ENCODE measurements around the gene MPPED1.

MPPED1 gene

DNA sequence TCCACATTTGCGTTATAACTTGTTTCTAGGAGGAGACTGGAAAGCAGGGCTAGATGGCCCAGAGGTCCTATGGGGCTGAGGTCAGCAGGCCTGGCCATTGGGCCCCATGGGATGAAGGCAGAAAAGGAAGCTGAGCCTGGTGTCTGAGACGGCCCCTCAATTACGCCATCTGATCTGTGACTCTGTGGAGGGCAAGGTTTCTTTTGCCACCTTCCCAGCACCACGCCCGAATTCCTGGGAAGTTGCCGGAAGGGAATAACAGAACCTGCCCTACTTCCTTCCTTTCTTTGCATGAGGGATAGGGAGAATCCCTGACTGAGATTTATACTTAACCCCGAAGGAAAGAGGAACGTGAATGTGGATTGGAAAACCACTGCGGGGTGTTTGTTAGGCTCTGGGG, 118.1 kb downstream of the MPPED1 start:
- DNase-seq, result no peak

DNA sequence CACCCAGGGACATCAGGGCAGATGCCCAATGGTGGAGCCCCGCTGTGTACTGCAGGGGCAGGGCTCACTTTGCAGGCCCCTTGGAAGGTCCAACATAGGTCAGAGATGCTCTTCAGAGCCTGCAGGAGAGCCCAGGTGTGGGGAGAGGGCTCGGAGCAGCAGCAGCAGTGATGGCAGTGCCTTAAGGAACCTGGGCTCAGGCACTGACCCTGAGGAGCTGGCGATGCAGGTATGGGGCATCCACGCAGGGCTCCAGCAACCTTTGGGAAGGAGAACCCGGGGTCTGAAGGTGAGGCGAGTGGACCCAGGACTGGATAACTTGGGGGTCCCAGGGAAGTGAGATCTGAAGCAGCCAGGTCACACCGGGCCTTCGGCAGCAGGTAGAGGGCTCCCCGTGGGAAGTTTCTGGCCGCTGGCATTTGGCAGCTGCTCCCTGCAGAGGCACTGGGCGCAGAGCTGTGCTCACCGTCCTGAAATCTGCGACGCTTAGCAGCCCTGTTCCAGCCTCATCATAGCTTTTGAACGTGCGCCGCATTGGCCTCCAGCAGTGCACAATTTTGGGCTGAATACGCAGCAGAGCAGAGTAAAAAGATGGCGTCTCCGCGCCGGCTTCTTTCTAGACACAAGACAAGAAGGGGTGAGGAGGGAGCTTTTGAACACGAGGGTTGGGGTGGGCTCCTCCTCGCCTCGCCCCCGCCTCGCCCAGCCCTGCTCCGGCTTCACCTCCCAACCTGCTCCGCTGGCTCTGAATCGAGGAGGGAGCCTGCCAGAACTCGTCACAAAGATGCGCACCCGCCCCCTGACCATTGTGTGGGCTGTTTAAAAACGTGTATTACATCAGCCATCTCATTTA, 118.8 kb downstream of the MPPED1 start:
- no peak for DNase-seq

- no peak for DNase-seq
These were observed 119.8 kb downstream of the MPPED1 start for GRCh38 chr22:43531651-43532050.

GRCh38 chr22:43532301-43533155, 120.7 kb downstream of the MPPED1 start:
- no peak for DNase-seq

DNA sequence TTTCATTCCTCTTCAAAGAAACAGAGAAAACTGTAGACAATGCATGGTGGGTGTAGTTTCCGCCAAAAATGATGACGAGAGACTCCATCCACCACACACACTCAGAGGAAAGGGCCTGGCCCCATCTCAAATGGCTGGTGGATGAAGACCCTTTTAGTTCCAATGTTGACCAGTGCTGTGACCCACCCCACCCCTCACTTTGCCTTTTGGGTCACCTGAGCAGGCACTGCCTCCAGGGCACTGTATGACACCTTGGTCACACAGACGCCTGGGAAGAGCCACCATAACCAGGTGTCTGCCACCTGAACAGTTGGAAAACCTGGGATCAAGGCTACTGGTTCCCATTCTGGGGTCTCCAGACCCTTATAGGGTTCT, 121.3 kb downstream of the MPPED1 start:
- DNase-seq, result no peak

DNA sequence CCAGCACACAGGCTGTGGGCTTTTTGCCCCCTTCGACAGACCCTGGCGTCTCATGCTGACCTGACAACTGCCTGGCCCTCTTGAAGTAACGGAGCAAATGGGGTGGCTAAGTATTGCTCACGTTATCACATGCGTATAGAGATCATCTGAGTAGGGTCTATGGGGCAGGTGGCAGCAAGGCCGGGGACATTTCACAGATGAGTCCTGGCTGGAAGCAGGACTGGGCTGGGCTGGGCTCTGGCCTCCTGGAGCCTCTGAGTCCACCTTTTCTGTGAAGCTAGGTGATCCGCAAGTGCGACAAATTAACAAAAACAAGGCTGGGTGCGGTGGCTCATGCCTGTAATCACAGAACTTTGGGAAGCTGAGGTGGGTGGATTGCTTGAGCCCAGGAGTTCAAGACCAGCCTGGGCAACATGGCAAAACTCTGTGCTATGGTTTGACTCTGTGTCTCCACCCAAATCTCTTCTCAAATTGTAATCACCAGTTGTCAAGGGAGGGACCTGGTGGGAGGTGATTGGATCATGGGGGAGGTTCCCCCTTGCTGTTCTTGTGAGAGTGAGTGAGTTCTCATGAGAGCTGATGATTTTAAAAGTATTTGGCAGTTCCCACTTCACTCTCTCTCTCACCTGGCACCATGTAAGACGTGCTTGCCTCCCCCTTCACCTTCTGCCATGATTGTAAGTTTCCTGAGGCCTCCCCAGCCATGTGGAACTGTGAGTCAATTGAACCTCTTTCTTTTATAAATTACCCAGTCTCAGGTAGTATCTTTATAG, 122.0 kb downstream of the MPPED1 start:
- no peak for DNase-seq

GRCh38 chr22:43534916-43535315, 123.1 kb downstream of the MPPED1 start:
- DNase-seq, result no peak

DNA sequence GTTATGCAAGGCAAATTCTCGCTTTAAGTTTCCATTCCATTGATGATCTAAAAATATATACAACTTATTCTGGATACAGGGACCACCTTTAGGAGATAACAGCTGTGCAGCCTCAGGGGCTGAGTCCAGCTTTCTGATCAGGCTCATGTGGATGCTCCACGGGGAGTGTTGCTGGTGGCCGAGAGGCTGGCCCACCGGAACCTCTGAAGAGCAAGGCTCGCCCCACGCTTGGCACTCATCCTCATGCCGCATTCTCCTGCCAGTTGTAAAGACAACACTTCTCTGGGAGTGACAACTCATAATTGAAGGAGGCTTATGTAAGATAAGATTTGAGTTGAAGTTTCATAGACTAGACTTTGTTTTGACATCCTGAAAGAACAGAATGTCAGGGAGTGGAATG, 123.5 kb downstream of the MPPED1 start:
- no peak for DNase-seq

DNA sequence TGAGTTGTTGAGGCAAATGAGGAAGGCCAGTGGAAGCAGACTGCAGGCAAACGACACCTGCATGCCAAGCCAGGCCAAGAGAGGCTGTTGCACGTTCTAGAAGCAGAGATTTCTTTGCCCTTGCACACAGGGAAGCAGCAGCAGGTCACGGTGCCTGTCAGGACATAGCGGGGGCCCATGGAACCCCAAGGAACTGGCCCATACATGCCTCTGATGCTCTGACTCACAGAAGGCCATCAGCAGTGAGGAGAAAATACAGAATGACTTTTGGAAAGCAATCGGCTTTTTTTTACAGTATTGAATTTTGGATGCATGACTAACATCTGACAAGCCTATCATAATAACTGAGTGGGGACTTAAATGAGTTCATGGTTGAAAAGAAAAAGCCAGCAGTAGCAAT, 123.9 kb downstream of the MPPED1 start:
- DNase-seq, result no peak

DNA sequence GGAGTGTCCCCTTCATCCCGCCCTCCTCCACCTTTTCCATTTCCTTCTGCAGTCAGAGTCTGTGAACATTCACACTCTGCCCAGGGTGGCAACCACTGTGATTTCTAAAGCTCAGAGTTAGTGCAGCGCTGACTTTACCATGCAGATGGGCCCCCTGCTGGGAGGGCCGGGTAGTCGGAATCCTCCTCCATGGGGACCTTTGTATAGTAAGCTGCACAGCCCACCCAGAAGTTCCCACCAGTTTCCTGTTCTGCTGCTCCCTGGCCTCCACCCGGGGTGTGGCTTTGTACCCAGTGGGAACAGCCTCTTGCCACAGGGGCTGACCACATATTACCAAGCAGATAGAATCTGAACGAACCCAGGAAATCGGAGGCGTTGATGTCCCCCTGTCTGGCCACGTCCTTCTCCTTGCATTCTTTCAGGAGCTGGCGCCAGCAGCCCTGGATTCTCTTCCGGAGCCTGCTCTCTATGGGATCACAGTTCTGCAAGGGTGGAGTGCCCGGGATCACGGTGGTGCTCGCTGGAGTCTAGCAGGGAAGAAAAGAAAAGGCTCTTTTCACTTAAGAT, 125.3 kb downstream of the MPPED1 start:
- DNase-seq, result no peak

- no peak for DNase-seq
These were observed 128.0 kb downstream of the MPPED1 start for GRCh38 chr22:43539572-43540528.

GRCh38 chr22:43540529-43540923, 128.7 kb downstream of the MPPED1 start:
- DNase-seq, result peak; percentile 31

DNA sequence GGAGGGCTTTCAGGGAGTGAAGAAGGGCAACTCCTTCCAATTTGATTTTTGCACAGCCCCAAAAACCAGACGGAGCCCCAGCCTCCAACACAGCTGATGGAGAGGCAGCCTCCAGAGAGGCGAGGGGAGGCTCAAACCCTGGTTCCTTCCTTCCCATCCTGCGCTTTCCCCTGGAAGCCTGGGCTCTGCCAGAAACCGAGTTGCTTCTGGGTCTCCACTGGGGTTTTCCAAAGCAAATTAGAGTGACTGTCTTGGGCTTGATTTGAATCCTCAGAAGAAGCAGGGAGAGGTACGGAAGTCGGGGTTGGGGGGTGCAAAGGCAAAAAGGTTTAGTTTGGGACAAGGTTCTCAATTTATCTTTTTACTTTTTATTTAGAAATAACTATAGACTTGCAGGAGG, 129.2 kb downstream of the MPPED1 start:
- DNase-seq, result no peak

DNA sequence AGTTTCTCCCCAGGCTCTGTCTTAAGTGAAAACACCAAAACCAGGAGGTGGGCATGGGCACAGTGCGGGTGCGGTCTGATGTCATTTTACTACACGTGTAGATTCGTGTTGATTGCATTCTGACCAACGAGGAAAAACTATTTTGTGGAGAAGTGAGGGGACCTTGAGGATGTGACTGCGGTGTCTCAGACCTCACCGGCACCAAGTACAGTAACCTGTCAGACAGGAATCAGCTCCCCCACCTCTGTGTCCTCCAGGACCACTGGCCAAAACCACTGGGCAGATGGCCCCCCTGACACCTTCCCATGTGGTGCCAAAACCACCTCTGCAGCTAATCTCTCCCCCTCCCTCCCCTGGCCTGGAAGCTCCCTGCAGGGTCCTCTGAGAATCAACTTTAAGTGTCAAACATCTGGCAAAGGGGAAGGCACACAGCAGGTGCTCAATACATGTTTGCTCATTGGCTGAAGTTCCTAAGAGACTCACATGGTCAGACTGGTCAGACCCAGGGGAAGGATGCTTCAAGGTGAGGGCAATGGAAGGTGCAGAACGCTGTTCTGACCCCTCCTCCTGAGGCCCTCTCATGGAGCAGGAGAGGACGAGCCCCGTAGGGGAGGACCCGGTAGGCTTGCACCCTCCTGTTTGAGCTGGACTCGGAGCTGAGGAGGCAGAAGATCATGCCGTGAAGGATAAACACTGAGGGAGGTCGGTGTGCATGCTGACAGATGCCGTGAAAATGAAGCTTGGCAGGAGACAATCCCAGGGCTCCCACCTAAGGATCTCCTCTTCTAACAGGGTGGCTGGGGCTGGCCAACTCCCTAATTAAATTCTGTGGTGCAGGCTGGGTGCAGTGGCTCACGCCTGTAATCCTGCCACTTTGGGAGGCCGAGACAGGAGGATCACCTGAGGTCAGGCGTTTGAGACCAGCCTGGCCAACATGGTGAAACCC, 129.9 kb downstream of the MPPED1 start:
- DNase-seq, result no peak

GRCh38 chr22:43542681-43543521, 131.1 kb downstream of the MPPED1 start:
- no peak for DNase-seq

- no peak for DNase-seq
These were observed 131.9 kb downstream of the MPPED1 start for GRCh38 chr22:43543522-43544288.

DNA sequence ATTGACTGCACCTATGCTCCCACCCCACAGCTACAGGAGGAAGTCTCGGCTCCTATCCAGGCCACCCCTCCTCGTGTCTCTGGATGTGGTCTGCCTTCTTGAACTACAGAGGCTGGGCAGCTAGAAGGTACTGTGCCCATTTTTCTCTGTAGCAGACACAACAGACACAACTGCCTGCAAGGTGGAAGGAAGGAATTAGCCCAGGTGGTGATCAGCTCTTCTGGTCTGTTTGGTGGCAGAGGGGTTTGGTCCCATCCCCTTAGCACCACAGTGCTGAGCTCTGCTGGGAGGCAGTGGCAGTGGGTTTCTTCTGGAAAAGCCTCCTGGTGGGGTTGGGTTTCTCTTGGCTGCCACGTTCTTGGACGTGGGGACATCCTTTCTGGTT, 132.5 kb downstream of the MPPED1 start:
- DNase-seq, result no peak

- DNase-seq, result no peak
These were observed 134.4 kb downstream of the MPPED1 start for GRCh38 chr22:43546186-43546585.

All from NCI-H345 (cell line).